Effector CD4-positive, alpha-beta T cell (primary cell): ENCODE results near the gene ALG3.
A peak's percentile ranks its signal among the peaks of the same experiment; 100 is the strongest.

ENCODE experiments used
- DNase-seq: peaks from one replicate; pipeline ENCODE4 v3.0.0-alpha.2; 2020

Gene ALG3

DNA sequence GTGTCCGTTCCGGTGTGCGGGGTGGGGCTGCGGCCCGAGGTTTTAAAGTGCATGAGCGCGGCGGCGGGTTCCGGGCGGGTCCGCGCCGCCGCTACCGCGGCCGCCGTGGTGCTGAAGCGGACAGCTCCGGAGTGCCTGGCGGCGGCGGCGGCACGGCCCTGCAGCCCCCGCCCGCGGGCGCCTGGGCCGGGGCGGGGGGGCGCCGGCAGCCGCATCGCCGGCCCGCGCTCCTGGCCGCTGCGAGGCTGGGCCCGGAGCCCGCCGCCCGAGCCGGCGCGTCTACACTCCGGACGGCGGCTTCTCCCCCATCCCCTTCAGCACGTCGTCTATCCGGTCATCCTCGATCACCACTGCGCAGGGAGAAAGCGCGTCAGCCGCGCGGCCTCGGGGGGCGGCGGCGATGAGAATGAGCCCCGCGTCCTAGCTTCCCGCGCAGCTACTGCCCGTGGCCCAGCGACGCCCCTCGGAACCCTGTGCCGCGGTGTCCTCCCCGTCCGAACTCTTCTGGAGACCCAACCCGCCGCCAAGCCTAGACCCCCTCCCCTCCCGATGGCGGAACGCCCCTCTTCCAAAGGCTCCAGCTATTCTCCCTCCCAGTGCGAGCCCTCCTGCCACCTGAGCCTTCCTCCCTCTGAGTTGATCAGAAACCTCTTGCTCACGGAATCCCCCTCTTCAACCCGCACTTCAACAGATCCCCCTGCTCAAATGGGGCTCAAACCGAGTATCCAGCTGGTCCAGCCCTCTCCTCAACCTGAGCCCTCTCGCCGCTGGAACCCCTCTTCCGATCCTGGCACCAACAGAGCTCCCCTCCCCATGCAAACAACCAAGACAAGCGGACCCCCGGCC is 11.3 kb upstream of the ALG3 start:
- DNase-seq = peak; percentile 35

DNA sequence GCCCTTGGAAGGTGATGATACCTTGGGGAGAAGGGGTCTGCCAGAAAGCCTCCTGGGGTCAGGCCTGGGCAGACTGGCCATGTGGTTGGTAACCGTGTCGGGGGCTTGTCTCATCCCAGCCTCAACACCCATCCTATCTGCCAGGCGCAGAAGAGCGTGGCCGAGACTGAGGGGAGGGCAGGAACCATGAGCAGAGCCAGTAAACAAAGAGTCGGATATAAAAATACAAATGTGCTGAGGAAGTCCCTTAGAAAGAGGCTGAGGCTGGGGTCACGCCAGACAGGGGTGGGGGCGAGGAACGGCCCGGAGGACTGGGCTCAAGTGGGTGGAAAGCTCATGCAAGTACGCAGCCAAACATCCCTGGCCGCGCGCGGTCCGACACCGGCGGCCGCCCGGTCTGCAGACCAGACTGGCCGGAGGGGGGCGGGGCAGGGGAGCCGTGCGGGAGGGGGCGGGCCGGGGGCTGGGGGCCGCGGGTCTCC is 10.7 kb upstream of the ALG3 start:
- DNase-seq = no peak

DNA sequence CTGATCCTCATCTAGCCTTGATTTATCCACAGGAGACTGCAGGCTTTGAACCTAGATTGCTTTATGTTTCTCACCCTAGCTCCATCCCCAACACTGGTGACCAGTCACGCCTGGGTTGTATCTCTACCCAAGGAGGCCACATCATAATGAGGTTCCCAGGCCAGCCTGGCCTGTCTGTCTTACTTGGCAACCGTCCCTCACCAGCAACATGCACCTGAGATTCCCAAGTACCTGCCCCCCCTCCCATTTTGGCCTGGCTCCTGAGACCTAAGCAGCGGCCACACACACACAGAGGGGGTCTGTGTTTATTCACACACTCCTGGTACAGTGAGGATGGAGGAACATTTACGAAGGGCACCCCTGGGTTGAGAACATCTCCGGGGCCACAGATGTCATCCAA is 10.2 kb upstream of the ALG3 start:
- no peak for DNase-seq

DNA sequence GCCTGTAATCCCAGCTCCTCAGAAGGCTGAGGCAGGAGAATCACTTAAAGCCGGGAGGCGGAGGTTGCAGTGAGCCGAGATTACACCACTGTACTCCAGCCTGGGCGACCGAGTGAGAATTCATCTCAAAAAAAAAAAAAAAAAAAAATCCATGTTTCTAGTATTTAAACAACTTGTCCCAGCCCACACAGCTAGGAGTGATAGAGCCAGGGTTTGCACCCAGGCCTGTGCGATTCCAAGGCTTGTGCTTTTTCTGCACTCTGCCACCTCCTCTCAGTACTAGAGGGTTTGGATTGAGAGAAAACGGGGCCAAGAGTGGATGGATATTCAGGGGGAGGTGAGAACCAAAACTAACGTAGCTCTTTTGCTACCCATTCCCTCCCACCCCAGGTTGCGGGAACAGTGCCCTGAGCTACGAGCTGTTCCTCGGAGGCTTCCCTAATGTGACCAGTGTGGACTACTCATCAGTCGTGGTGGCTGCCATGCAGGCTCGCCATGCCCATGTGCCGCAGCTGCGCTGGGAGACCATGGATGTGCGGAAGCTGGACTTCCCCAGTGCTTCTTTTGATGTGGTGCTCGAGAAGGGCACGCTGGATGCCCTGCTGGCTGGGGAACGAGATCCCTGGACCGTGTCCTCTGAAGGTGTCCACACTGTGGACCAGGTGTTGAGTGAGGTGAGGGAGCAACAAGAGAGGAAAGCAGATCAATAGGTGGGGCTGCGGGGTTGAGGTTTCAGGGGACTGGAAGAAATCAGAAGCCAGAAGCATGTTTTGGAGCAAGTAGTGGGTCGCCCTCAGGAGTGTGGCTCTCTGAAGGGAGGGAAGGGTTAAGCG is 8.5 kb upstream of the ALG3 start:
- DNase-seq = no peak

DNA sequence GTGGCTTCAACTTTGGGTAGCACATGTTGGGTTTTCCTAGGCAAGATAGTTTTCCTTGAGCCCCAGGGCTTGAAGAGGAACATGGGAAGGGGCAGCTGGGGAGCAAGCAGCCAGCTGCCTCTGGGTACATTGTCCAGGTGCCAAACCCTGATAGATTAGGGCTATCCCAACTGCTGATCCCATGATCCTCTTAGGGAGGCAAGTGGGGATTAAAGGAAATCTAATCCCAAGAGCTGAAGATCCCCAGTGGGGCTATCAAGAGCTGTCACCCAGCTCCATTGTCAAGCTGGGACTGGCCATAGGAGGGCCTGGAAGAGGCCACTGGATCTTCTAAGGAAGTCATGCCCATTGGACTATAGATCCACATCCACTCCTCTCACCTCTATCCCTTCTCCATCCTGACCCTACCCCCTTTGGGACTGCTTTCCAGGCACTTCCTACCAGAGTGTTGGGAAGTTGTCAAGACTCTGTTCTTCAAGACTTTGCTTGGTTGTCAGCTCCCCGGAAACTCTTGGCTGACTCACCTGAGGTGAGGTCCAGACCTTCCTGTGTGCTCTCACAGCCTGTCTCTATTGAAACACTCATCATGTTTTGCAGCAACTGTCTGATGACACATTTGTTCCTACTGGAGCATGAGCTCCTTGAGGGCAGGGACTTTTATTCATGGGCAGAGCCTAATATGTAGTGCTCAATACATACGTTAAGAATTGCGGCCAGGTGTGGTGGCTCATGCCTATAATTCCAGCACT is 6.7 kb upstream of the ALG3 start:
- DNase-seq = no peak

DNA sequence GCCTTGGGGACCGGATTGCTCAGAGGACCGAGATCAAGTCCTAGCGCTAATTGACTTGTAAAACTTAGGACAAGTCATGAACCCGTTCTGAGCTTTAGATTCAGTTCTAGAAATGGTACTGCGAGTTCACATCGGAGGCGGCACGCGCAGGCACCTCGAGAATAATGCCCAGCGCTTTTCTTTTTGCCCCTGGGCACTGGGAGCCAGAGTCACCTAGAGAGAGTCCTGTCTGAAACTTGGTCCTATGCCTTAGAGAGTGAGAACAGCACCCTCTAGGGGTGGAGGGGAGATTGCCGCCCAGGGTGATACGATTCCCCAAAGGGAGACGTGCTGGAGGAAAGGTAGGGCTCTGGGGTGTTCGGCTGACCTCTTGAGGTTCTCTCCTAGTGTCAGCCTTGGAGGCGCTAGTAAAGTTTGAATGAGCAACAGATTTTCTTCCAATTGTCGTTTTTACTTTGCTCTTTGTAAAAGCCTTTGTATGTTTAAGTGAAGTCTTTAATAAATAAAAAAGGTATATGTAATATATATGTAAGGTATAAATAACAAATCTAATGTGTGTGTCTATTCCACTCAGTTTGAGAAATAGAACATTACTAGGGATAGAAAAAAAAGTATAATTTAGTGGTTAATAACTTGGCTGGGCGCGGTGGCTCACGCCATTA is 1.5 kb upstream of the ALG3 start:
- DNase-seq = peak; percentile 85

DNA sequence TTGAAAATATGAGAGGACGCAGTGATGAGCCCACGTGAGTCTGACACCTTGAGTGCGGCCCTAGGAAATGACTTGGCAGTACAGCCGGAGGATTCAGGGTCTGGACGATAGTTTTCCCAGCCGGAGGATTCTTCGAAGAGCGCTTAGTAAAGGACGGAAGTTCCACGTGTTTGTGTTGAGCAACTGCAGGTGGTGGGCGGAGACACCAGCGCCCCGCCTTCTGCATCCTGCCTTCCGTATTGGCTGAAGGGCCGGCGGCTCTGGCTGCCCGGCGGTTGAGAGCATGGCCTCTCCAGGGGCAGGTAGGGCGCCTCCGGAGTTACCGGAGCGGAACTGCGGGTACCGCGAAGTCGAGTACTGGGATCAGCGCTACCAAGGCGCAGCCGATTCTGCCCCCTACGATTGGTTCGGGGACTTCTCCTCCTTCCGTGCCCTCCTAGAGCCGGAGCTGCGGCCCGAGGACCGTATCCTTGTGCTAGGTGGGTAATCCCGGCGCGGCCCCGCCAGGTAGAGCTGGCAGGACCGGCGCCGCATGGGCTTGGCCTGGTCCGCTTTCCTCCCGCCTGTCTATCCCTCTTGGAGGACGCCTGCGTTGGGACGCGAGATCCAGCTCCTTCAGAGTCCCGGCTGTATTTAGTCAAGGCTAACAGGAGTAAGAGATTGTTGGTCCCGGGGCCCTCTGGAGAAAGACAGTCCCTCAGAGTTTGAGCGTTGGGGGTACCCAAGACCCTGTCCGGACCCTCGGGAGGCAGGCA is 827 bp upstream of the ALG3 start, which contains the start of gene EEF1AKMT4:
EEF1AKMT4 (plus strand) TSS at position 261 of the 755 bp plus-strand sequence; CDS start at position 284, 23 bp downstream.
- peak; percentile 93 for DNase-seq

DNA sequence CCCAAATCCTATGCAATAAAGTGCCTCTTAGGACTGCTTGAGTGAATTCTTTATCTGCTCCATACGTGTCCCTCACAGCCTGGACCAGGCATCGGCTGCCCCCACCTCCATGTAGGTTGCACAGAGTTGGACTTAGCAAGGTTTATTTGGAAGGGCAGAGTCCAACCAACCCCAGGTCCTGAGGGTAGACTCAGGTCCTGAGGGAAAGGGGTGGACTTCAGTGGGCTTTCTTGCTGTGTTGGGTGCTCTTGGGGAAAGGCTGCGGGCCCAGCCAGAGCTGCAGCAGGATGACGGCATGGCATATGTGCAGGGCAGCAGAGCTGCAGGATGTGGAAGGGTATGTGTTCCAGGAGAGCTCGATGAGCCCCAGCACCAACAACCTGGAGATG is 6.5 kb downstream of the ALG3 start:
- no peak for DNase-seq

DNA sequence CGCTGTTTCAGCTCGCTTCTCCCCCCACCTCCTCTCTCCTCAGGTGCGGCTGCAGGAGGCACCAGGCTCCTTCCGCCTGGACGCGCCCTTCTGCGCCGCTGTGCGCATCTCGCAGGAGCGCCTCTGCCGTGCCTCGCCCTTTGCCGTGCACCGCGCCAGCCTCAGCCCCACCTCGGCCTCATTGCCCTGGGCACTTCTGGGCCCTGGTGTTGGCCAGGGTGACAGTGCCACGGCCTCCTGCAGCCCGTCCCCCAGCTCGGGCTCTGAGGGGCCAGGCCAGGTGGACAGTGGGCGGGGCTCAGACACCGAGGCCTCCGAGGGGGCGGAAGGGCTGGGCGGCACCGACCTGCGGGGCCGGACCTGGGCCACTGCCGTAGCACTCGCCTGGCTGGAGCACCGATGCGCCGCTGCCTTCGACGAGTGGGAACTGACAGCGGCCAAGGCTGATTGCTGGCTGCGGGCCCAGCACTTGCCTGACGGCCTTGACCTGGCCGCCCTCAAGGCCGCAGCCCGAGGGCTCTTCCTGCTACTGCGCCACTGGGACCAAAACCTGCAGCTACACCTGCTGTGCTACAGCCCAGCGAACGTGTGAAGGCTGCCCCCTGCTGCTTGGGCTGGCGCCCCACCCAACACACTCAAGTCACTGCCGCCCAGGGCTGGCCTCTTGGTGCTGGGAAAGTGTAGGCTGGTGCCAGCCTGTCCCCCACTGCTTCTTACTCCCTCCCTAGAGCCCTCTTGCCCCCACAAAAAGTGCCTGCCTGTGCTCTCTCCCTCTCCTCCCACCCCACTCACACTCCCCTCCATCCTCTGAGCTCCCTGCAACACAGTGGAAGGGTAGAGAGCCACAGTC is 7.1 kb downstream of the ALG3 start:
- no peak for DNase-seq

DNA sequence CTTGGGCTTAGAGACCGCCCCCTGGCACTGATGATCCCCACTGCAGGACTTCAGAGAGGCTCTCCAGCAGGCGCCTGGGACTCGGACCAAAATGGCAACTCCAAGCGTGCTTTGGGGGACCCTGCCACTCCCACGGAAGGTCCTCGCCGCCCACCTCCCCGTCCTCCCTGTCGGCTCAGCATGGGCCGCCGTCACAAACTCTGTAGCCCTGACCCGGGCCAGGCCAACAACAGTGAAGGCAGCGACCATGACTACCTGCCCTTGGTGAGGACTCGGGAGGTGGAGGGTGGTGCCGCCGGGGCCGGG is 7.7 kb downstream of the ALG3 start:
- DNase-seq = no peak

DNA sequence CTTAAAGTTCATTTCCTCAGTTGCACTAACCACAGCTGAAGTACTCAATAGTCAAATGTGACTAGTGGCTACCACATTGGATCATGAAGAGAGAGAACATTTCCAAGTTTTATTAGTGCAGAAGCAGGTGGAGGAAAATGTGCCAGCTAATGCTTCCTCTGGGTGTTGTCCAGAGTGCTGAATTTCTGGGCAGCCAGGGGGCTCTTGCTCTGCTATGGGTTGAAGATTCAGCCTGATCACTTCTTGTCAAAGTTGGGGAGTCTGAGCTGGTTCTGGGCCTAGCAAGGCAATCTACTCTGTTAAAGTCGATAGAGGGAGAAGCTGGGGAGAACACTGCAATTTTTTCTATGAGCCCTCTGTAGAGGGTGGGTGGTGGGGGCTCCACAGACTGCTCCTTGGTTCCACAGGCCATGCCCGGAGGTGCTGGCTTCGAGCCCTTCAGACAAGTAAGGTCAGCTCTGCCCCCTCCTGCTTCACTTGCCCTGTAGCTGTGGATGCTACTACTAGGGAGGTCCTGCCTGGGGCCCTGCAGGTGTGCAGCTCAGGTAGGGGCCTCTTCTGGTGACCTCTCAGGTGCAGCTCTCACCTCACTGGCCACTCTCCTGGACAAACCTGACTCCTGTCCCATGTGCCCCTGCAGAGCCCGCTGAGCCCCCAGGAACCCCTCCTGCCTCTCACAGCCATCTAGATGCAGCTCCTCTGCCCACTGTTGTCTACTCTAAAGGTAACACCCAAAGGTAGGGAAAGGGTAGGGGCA is 8.2 kb downstream of the ALG3 start:
- DNase-seq = no peak

DNA sequence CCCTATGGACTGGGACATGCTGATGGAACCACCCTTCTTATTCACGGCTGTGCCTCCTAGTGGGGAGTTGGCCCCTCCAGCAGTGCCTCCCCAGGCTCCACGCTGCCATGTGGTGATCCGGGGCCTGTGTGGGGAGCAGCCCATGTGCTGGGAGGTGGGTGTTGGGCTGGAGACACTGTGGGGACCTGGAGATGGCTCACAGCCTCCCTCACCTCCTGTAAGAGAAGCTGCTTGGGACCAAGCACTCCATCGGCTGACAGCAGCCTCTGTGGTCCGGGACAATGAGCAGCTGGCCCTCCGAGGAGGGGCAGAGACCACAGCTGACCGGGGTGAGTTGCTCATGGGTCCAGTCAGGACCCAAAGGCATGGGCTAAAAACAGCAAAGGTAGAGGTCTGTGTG is 9.1 kb downstream of the ALG3 start:
- DNase-seq = no peak

DNA sequence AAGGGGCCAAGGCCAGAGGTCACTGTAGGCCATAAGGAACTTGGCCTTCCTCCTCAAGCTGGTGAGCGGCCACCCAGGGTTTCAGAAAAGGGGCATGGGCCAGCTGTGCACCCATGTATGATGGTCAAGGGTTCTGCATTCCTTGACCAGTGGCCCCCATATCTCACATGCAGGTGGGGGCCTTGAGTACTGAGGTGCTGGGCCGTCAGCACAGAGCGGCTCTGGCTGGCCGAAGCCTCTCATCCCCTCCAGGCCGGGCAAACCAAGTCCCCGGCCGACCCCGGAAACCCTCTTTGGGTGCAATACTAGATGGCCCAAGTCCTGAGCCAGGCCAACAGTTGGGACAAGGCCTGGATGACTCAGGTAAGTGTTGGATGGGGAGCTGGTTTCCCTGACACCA is 9.5 kb downstream of the ALG3 start:
- no peak for DNase-seq

DNA sequence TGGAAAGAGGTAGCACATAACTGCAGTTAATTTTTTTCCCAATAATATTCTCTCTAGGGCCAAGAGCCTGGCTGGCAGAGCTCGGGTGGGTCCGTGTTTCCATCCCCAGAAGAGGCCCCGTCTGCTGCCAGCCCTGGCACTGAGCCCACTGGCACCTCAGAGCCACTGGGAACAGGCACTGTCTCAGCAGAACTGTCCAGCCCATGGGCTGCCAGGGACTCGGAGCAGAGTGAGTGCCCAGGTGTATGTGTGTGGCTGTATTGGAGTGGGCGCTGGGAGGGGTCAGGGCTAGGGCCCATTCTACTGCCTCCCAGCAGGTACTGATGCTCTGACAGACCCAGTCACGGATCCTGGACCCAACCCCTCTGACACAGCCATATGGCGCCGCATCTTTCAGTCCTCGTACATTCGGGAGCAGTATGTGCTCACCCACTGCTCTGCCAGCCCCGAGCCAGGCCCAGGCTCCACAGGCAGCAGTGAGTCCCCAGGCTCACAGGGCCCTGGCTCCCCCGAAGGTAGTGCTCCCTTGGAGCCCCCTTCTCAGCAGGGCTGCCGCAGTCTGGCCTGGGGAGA is 10.4 kb downstream of the ALG3 start:
- DNase-seq = no peak

DNA sequence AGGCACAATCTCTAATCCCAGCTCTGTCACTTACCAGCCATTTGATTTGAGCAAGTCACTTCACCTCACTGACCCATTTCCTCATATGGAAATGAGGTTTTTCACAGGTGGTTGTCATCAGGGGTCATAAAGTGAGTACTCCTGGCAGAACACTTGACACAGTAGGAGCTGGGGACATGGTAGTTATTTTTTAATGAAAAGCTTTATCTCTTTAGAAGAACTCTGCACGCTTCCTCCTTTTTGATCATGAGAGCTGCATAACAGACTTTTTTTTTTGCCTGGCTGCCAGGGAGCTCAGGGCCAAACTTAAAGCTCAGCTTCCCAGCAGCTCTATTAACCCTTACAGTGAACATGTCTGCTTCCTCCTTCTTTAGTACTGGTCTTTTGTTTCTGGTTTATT is 11.0 kb downstream of the ALG3 start:
- no peak for DNase-seq

DNA sequence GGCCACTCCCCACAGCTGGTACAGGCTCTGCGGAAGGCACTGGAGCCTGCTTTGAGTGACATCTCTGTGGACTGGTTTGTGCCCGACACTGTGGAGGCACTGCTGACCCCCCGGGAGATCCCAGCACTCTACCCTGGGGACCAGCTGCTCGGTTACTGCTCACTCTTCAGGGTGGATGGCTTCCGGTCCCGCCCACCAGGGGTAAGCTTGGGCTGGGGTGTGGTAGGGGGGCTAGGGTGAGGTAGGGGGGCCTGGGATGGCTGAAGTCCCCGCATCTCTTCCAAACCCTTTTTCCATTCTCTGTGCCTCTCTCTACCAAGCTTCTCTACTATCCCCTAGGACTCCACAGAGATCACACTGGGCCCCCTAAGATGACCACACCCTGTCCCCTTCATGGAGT is 11.6 kb downstream of the ALG3 start:
- no peak for DNase-seq

DNA sequence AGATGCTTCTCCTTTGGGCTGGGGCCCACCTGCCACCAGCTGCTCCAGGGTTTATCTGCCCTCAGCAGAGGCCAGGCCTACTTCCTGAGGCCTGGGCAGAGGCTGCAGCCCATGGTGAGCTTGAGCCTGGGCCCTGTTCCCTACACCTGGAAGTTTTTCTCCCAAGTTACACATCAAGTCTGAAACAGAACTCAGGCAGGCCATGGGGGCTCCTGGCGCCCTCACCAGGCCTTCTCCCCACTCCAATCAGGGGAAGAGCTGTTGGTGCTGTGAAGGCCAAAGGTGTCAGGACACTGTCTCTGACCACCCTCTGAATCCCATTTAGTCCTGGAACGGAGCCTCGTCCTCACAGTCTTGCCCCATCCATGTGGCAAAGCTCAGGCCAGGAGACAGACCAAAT is 12.1 kb downstream of the ALG3 start:
- DNase-seq = no peak

DNA sequence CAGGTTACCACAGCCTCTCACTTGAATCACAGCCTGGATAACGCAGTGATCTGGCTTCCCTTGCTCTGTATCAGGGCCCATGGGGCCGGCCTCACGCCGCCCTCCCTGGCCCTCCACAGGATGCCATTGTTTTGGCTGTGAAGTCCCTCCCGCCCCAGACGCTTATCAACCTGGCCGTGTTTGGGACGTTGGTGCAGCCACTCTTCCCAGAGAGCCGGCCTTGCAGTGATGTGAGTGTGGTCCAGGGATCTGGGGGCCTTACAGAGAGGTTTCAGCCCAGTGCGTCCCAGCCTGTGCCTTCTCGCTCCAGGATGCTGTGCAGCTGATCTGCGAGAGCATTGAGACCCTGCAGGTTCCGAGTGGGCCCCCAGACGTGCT is 12.7 kb downstream of the ALG3 start:
- no peak for DNase-seq

DNA sequence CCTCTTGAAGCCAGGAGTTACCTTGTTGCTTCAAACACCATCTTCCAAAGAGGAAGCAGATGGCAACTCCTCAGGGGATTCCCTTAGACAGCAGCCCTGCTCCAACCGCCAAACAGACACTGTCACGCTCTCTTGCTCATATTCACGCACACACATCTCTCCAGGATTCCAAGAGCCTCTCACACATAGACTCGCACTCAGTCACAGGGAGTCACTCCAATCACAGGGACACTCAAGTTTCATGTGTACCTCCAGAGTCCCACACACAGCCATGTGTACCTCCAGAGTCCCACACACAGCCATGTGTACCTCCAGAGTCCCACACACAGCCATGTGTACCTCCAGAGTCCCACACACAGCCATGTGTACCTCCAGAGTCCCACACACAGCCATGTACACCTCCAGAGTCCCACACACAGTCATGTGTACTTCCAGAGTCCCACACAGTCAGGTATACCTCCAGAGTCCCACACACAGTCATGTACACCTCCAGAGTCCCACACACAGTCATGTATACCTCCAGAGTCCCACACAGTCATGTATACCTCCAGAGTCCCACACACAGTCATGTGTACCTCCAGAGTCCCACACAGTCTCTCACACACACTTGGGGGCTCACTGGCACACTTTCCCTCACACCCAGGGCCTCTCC is 13.3 kb downstream of the ALG3 start:
- no peak for DNase-seq
